Prostate gland (tissue), 2 donors: ENCODE measurements around the gene AOPEP.

Experiments
- CTCF ChIP-seq, 4 experiments: fragments of 200-600 bp in 2 of 4; fragments of 450-650 bp in 2 of 4; sonication (generic) in 2 of 4; IDR thresholded peaks; 1 replicate in 3 of 4; 2 replicates in 1 of 4; pipeline ENCODE4 v1.5.1; 2016 to 2019; ENCODE audit warnings: antibody characterized with exemption in 4 of 4, mild to moderate bottlenecking in 2 of 4, moderate library complexity in 2 of 4
- POLR2AphosphoS5 ChIP-seq: sonication (generic); formaldehyde crosslinking; IDR thresholded peaks from one replicate; pipeline ENCODE4 v1.6.1; 2017; ENCODE audit warnings: antibody characterized with exemption

GRCh38 chr9:95102572-95102971 lies 376.1 kb downstream of the AOPEP start:
- no peak for TF ChIP-seq CTCF (IDR thresholded peaks at IDR 0.05)
- no peak for TF ChIP-seq POLR2AphosphoS5
